ENCODE data around the gene CCDC88C. TPM values are rescaled to one million over a fixed set of nuclear protein-coding genes. Genes with fewer than 3 reads are reported as not detected.

Gene CCDC88C
- total and polyA plus RNA-seq, 9 donors = 2.0 to 17.7 (median 3.9) TPM

DNA sequence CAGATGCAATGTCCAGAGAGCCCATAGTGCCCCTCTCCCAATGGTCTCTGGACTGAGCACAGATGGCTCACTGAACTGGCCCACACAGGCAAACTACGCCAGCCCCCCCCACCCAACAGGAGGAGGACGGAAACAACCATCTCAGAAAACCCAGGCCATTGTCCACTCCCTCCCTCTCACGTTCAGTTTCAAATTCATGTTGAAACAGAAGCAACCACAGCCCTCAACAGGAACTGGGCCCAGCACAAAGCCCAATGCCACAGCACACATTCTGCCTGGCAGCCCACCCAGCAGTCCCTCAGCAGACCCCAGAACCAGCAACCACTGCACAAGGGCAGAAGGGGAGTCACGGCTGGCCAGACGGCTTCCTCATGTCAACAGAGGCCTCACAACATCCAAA, 10.6 kb downstream of the CCDC88C start:
- Histone ChIP-seq H3K27ac (no peak overlapping the region), H3K4me1 (ENCODE audit: insufficient read depth) (peaks cover 4% of the 10 kb centered on the region), H3K27me3 (no peaks in the 10 kb centered on the region), H3K4me3 (no peak overlapping the region), H3K36me3 (no peaks in the 10 kb centered on the region), H3K9me3 (no peaks in the 10 kb centered on the region)
- TF ChIP-seq POLR2A (IDR thresholded peaks at IDR 0.05) (no peak), EP300 (IDR thresholded peaks at IDR 0.05) (no peak)
- TF ChIP-seq, protein P1, sequence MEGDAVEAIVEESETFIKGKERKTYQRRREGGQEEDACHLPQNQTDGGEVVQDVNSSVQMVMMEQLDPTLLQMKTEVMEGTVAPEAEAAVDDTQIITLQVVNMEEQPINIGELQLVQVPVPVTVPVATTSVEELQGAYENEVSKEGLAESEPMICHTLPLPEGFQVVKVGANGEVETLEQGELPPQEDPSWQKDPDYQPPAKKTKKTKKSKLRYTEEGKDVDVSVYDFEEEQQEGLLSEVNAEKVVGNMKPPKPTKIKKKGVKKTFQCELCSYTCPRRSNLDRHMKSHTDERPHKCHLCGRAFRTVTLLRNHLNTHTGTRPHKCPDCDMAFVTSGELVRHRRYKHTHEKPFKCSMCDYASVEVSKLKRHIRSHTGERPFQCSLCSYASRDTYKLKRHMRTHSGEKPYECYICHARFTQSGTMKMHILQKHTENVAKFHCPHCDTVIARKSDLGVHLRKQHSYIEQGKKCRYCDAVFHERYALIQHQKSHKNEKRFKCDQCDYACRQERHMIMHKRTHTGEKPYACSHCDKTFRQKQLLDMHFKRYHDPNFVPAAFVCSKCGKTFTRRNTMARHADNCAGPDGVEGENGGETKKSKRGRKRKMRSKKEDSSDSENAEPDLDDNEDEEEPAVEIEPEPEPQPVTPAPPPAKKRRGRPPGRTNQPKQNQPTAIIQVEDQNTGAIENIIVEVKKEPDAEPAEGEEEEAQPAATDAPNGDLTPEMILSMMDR (IDR thresholded peaks at IDR 0.05) = no peak
- DNase-seq = no peak
- intact Hi-C loops (cut with DNase I) = no loop called here
- 89 to 95% (median 91%) methylated on average over 5 of the region's 5 CpGs for WGBS, 3 donors

DNA sequence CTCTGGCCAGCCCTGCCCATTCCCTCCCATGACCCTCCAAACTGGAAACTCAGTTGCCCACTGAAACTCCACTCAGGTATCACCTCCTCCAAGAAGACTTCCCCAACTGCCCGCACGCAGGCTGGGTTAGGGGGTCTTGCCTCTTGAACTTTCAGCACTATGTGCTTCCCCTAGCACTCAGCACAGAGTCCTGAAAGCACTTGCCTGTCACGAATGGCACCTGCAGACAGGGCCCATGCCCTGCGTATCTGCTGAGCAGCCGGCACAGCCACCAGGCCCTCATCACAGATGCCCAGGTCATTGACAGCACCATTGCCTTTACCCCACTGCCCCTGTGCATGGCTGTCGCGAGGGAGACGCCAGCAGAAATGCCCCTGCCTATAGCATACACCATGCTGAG, 11.2 kb downstream of the CCDC88C start:
- TF ChIP-seq EP300 (IDR thresholded peaks at IDR 0.05) = no peak
- no peak overlapping the region for H3K27ac ChIP-seq
- DNase-seq = no peak
- intact Hi-C loops (cut with DNase I) = no loop called here
- H3K4me1 ChIP-seq (ENCODE audit: insufficient read depth) = peaks cover 4% of the 10 kb centered on the region
- 96 to 98% (median 96%) methylated on average over 8 of the region's 8 CpGs for WGBS, 3 donors
- no peaks in the 10 kb centered on the region for H3K36me3 ChIP-seq
- no peaks in the 10 kb centered on the region for H3K27me3 ChIP-seq
- H3K9me3 ChIP-seq = no peaks in the 10 kb centered on the region
- no peak overlapping the region for H3K4me3 ChIP-seq

DNA sequence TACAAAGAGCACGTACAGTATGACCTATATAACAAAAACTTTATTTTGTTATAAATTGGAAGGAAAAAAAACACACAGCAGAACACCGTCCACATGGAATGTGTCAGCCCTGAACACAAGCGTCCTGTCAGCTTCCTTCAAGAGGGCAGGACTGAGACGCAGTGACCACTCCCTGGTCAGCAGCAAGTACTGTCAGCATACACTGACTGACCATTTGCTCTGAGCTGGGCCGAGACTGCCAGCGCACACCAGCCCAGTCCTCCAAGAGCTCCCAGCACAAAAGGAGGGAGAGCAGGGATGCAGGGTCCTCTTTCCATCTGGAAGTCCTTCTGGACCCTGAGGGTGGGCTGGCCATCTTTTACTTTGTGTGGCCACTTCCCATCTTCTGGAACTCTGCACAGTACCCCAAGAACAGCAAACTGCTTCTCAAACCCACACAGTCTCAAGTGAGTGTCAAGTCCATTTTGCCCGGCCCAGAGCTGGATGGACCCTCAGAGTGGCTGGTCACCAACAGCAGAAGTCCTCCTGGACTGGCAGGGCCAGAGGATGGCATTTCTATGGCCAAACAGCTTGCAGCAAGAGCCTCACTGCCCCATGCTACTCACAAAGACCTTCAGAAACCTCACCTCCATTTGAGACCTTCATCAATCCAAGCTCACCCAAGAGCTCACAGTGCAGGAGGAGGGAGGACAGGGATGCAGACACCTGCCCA, 11.7 kb downstream of the CCDC88C start:
- no peak overlapping the region for H3K4me3 ChIP-seq
- intact Hi-C loops (cut with DNase I) = no loop called here
- DNase-seq = no peak
- TF ChIP-seq POLR2A (IDR thresholded peaks at IDR 0.05) = no peak
- TF ChIP-seq, protein P1 (IDR thresholded peaks at IDR 0.05) = no peak
- TF ChIP-seq EP300 (IDR thresholded peaks at IDR 0.05) = no peak
- H3K27me3 ChIP-seq = no peaks in the 10 kb centered on the region
- no peaks in the 10 kb centered on the region for H3K36me3 ChIP-seq
- H3K27ac ChIP-seq = no peak overlapping the region
- 58 to 65% (median 60%) methylated on average over 7 of the region's 7 CpGs for WGBS, 3 donors
- H3K4me1 ChIP-seq (ENCODE audit: insufficient read depth) = peaks cover 4% of the 10 kb centered on the region
- no peaks in the 10 kb centered on the region for H3K9me3 ChIP-seq

DNA sequence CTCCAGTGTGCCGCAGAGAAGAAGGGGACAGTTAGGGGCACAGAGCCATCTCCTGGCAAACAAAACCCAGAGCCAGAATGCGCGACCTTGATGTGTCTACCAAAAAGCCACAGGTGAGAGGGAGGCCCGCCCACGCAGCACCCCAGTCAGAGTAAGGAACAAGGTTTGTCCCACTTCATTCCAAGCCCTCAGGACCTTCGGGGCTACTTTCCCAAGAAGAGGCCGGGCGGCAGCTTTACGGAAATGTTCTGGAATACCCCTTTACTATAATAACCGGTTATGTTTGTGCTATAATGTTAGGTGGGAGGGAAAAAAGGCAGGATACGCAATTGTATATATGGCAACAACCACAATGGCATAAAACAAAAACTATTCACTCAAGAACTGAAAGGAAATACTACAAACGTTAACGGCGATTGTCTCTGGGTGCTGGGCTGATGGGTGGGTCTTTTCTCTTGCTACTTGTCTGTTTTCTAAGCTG, 12.3 kb downstream of the CCDC88C start:
- no peaks in the 10 kb centered on the region for H3K27me3 ChIP-seq
- no peak for DNase-seq
- TF ChIP-seq, protein P1 (IDR thresholded peaks at IDR 0.05) = no peak
- TF ChIP-seq EP300 (IDR thresholded peaks at IDR 0.05) (no peak), POLR2A (IDR thresholded peaks at IDR 0.05) (no peak)
- intact Hi-C loops (cut with DNase I) = no loop called here
- peaks cover 4% of the 10 kb centered on the region for H3K4me1 ChIP-seq (ENCODE audit: insufficient read depth)
- no peak overlapping the region for H3K4me3 ChIP-seq
- no peaks in the 10 kb centered on the region for H3K9me3 ChIP-seq
- 78 to 83% (median 81%) methylated on average over 14 of the region's 14 CpGs for WGBS, 3 donors
- no peak overlapping the region for H3K27ac ChIP-seq
- H3K36me3 ChIP-seq = no peaks in the 10 kb centered on the region
